Measurements from ENCODE around the gene AGBL1.

The AGBL1 gene

GRCh38 chr15:86609275-86609674 lies 529.6 kb downstream of the AGBL1 start:
- POLR2A ChIA-PET = no interaction called here
- DNase-seq (ENCODE audit: extremely low spot score) = no peak
- TF ChIP-seq CTCF (IDR thresholded peaks at IDR 0.05; ENCODE audit: control extremely low read depth, extremely low read depth, low read depth, missing control alignments) = no peak
- CTCF ChIA-PET = no interaction called here

- POLR2A ChIA-PET = no interaction called here
These were observed 530.4 kb downstream of the AGBL1 start for GRCh38 chr15:86610038-86610437.

GRCh38 chr15:86611417-86612040 lies 531.9 kb downstream of the AGBL1 start:
- TF ChIP-seq CTCF (IDR thresholded peaks at IDR 0.05; ENCODE audit: control extremely low read depth, extremely low read depth, low read depth, missing control alignments) = no peak
- DNase-seq (ENCODE audit: extremely low spot score) = no peak
- ChIA-PET POLR2A (interaction anchor here (0.6 kb wide), 1 partner anchor 1848 kb away, joined by 5 read pairs; no protein-coding TSS in a partner anchor), CTCF (no interaction called here)

More at GRCh38 chr15:86610038-86610437, 530.4 kb downstream of the AGBL1 start:
- TF ChIP-seq CTCF (IDR thresholded peaks at IDR 0.05; ENCODE audit: control extremely low read depth, extremely low read depth, low read depth, missing control alignments) = no peak
- DNase-seq (ENCODE audit: extremely low spot score) = no peak
- CTCF ChIA-PET = no interaction called here

- DNase-seq (ENCODE audit: extremely low spot score) = no peak
- POLR2A ChIA-PET = no interaction called here
- no peak for TF ChIP-seq CTCF (IDR thresholded peaks at IDR 0.05; ENCODE audit: control extremely low read depth, extremely low read depth, low read depth, missing control alignments)
- CTCF ChIA-PET = no interaction called here
These were observed 535.7 kb downstream of the AGBL1 start for GRCh38 chr15:86615411-86615810.

GRCh38 chr15:86615816-86616215 lies 536.1 kb downstream of the AGBL1 start:
- no peak for DNase-seq (ENCODE audit: extremely low spot score)
- no peak for TF ChIP-seq CTCF (IDR thresholded peaks at IDR 0.05; ENCODE audit: control extremely low read depth, extremely low read depth, low read depth, missing control alignments)
- ChIA-PET CTCF (no interaction called here), POLR2A (no interaction called here)

GRCh38 chr15:86616771-86617170 lies 537.1 kb downstream of the AGBL1 start:
- TF ChIP-seq CTCF (IDR thresholded peaks at IDR 0.05; ENCODE audit: control extremely low read depth, extremely low read depth, low read depth, missing control alignments) = no peak

More at GRCh38 chr15:86616771-86617170, 537.1 kb downstream of the AGBL1 start:
- no peak for DNase-seq (ENCODE audit: extremely low spot score)
- CTCF ChIA-PET = no interaction called here
- POLR2A ChIA-PET = no interaction called here

Data from GM10248 (cell line).